DMS53 treated with DMSO at 0.1 percent for 48 hours (cell line): Measurements from ENCODE around the gene IRAK3.
"Not testable (repeated sequence)": the region's sequence is repeated elsewhere in the genome, so short reads cannot be mapped to it uniquely, and the experiment has no call there.

Source experiments
- DNase-seq: peaks from one replicate; lab custom pipeline; 2025; ENCODE audit not compliant: unreplicated experiment; lab: John Stamatoyannopoulos, UW

The IRAK3 gene

DNA sequence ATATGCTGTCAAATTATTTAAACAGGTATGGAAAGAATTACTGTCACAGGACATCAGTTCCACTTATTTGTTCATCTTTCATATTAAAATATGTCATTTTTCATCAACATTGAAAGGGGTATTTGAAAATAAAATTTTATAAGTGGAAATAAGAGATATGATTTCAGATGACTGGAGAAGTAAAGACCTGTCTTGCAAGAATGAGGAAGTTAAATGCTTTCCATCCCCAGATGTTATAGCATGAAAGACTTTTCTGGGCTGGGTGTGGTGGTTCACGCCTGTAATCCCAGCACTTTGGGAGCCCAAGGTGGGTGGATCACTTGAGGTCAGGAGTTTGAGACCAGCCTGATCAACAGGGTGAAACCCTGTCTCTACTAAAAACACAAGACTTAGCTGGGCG, 22.6 kb downstream of the IRAK3 start:
- not testable (repeated sequence) for DNase-seq

DNA sequence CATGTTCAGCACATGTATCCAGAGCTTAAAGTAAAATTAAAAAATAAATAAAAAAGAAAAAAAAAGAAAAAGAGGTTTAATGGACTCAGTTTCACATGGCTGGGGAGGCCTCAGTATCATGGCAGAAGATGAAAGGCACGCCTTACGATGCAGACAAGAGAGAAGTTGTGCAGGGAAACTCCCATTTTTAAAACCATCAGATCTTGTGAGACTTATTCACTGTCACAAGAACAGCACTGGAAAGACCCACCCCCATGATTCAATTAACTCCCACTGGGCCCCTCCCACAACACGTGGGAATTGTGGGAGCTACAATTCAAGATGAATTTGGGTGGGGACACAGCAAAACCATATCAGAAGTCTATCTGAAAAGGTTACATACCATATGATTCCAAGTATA, 24.0 kb downstream of the IRAK3 start:
- not testable (repeated sequence) for DNase-seq

DNA sequence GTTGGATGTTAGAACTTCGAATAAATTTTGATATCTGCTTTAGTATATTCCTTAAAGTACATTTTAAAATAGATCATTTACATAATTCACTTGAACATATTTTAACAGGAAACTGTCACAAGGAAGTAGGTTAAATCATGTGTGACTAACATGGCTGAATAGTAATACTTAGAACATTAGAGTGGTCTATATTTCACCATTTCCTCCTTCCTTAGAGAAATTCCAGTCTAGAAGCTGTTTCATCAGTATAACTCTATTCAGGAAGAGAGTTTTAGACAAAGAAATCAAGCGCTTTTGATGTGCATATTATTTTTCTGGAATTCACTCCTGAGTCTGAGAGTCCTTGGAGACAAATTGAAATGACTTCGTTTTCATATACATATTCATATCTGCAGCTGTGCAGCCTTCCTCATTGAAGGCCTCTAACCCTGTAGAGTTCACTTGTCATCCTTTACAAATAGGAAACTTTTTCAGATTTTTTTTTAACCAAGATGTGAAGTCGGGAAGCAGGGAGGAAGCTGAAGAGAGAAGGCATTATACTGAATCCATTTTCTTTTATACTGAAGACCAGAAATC, 28.4 kb downstream of the IRAK3 start:
- no peak for DNase-seq

DNA sequence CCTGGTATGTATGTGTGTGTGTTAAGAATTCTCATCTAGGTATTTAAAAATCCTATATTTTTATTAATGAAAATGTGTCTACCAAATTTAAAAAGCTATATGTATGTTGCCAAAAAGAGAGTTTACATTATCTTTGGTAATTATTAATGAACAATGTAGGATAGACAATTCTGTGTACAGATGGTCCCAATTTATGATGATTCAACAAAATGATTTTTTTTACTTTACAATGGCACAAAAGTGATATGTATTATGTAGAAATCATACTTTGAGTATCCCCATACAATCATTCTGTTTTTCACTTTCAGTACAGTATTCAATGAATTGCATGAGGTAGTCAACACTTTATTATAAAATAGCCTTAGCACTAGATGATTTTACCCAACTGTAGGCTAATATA, 39.4 kb downstream of the IRAK3 start:
- DNase-seq: no peak

DNA sequence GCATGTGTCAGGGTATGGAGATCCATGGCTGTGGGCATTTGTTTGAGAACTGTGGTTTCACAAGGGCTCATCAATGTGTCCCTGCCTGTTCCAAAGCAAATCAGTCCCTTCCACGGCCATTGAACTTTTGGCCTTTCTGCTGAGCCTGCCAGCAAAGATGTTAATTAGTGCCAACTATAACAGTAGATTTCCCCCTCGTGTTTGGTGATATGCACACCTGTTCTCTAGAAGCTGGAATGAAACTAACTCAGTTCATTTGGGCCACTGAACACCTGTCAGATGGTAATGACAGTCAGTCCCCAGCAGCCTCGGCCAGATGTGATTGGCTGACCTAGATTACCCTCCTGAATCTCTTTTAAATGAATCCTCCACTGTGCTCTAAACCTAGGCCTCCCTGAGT, 43.2 kb downstream of the IRAK3 start:
- no peak for DNase-seq

DNA sequence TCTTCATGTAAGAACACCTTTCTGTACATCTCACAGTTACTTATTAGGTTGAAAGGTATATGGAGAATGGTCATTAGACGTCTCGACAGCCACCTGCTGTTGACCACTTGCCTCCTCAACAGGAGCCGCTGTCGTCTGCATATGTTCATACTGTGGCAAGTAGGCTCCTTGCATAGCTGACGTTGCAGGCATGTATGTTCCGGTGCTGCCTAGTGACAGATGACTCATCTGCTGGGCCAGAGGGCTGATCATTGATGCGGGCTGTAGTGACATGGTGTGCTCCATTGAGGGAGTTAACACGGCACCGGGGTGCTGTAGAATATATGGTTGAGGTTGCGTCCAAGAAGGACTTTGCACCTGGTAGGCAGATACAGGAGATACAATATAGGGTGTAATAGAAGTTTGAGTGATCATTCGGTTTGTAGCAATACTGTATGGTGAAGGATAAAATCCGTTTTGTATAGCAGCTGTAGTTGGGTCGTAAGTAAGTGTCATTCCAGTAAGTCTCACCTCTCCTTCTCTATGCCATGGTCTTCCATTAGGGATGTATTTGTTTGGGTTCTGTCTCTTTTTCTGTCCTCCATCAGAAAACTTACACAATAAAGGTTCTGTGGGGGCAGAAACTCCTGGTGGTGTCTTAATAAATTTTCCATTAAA, 45.2 kb downstream of the IRAK3 start:
- peak; percentile 88 for DNase-seq

DNA sequence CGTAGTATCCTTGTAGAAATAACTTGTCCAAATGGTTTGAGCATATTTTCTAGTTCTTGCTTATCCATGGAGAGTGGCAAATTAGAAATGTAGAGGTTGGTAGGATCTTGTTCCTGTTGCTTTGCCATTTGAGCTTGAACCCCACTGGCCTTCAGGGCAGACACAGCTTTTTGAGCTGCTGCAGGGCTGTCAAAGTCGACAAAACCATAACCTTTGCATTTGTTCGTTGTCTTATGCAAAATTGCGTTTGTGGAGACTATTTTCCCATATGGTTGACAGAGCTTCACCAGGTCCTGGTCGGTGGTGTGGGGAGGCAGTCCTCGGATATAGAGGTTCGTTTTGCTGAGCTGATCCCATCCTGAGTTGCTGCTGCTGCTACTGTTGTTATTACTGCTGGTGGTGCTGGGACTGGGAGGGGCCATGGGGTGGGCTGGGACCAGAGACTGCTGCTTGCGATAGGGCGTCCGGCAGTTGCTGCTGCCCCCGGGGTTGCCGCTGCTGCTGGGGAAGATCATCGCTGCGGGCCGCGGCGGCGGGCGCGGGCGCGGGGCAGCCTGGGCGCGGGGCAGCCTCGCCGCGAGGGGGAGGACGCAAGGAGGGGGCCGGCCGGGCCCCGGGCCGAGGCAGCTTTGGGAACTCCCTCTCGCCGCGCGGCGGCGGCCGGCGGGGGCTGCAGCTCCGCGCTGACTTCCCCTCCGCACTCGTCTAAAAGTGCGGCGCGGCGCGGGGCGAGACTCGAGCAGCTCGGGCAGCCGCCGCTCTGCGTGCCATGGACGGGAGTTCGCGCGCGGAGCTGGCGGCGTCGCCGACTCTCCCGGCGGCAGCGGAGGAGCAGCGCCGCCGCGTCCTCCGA, 46.0 kb downstream of the IRAK3 start:
- not testable (repeated sequence) for DNase-seq

DNA sequence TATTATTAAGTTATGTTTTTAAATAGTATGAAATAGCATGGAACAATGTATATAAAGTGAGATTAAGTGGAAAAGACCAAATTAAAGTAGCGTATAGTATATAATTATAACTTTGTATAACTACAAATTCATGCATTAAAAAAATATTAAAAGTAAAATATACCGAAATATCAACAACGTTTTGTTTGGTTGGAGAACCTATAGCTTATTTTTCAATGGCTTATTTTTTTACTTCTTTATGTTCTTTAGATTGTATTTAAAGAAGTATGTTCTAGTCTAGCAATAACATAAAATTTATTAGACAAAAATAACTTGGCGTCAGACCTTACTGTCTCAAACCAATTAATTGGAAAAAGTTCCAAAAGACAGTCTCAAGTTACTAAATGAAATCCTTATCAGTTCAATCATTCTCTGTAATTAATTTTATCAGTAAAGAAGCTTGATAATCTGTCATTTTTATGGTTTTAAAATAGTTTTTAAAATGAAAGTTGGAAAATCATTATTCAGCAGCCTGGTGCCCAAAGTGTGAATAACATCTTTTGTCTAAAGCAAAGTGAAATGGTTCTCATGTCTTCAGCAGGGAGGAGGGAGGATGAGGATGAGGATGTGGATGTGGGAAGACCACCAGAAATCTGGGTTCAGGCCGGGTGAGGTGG, 46.7 kb downstream of the IRAK3 start:
- DNase-seq: no peak

DNA sequence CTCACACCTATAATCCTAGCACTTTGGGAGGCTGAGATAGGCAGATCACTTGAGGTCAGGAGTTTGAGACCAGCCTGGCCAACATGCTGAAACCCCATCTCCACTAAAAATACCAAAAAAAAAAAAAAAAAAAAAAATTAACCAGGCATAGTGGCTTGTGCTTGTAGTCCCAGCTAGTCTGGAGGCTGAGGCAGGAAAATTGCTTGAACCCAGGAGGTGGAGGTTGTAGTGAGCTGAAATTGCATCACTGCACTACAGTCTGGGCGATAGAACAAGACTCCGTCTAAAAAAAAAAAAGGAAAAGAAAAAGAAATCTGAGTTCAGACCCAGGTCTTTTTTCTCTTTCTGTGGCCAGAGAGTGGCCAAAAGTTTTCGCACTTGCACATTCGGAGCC, 47.3 kb downstream of the IRAK3 start:
- not testable (repeated sequence) for DNase-seq

DNA sequence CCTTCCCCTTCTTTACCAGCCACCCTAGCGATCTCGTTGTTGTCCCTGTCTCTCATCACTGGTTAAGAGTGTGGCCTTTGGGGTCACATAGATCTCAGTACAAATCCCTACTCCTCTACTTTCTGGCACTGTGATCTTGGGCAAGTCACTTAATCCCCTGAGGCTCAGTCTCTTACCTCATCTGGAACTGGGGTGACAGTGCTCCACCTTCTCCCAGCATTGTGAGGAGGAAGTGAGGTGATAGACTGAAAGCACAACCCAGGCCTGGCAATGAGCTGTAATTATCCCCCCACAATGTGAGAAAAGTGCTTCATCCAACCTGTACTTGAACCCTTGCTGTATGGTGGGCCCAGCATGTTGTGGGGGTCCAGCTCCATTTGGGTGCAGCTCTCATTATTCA, 48.0 kb downstream of the IRAK3 start:
- no peak for DNase-seq

DNA sequence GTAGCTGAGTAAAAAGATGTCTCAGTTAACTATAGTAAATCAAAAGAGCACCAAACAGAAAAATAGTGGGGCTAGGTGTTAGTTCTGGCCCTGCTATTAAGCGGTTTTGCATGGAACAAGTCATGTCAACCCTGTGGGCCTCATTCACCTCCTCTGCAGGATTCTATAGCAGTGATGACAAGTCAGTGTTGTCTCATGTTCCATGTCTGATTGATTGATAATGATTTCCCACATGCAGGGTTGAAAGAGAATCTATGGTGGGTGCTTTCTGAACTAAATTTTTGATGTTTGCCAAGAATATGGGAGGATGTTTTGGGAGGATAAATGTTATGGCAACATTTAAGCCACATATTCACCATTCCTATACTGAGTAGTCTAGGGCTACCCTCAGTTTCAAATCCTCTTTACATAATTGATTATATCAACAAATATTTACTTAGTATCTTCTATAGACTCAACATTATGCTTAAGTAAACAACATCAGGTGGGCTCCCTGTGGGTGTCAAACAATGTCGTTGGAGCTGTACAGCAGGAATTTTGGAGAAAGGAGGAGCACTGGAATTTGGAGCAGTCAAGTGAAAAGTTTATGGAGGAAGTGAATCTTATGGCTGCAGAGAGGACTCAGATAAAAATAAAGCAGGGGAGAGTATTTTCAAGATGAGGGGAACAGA, 48.6 kb downstream of the IRAK3 start:
- no peak for DNase-seq

DNA sequence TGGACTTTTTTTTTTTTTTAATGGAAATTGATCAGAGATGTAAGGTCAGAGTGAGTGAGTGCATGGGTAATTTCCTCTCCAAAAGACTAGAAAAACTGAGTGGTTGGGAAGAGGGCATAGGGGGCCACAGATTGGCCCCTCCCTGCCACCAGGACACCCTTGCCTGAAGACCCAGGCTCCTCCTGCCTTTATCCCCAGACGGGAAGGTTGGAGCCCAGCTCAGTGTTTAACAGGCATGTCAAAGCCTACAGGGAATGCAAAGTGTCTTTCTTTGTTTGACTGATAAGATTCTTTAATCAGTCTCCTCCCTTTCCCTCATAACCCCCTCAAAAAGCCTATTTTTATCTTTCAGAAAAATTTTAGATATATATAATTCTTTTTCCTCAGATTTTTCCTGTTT, 50.3 kb downstream of the IRAK3 start:
- no peak for DNase-seq

DNA sequence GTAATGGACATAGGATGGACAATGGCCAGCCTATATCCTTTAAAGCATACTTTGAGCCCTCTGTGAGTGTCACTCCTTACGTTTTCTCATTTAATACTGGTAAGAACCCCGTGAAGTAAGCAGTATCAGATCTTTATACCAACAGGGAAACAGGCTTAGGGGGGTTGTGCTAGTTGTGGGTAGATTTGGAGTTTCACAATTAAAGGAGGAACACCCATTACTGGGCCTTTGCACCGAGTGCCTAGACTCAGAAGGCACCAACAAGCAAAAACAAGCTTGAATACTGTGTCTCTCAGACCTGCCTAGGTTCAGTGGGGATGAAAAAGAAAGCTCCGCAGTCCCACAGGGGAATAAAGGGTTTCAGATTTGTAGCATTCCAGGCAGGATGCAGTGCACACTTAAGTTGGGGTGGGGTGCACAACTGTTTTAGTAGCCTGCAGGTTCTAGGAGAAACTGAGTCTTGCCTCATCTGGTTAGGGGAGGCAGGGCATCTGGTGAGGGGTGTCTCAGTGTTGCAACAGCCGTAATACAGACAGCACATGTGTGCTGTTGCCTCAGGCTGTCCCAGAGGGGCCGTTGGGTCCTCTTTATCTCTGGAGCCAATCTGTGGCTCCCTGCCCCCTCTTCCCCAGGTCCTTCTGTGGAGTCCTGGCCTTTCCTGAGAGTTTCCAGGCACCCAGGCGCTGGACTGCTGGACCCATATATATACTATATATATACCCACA, 51.2 kb downstream of the IRAK3 start:
- DNase-seq: no peak

DNA sequence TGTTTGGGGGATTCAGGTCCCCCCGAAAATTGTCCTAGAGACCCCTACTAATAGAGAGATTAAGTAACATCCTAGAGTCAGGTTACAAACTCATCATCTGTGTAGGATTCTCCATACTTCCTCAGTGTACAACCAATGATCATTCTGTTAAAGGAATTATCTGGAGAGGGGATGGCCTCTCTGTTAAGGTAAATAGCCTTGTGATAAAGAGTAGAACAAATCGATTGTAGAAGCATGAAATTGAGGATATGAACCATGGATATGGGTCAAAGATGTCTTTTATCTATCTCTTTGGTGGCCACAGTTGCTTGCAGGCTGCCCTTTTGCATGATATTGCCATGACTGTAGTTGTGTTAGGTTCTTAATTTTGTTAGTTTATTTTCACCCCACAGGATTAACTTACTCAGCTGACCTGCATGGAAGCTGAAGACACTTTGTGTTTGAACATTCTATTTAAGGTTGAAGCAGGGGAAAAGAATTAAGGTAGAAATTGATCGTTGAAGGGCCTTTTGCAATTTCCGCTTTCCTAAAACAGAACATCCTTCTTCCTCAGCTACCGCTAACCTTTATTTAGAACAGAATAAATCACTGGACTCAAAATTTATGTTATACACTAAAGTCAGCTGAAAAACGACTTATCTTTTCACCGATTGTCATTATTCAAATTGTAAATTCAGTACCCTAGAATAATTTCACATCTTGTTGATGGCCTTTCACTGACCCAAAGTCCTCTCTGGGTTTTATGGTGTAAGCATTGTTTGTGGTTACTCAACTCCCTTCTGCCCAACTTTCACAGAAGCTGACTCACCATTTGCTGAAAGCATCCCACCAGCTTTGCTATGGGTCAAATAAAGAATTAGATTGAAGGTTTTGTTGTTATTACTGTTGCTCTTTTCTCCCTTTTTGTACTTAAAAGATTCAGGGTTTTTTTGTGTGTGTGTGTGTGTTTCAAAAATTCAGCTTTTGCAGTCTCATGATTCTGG, 52.3 kb downstream of the IRAK3 start:
- DNase-seq: no peak

DNA sequence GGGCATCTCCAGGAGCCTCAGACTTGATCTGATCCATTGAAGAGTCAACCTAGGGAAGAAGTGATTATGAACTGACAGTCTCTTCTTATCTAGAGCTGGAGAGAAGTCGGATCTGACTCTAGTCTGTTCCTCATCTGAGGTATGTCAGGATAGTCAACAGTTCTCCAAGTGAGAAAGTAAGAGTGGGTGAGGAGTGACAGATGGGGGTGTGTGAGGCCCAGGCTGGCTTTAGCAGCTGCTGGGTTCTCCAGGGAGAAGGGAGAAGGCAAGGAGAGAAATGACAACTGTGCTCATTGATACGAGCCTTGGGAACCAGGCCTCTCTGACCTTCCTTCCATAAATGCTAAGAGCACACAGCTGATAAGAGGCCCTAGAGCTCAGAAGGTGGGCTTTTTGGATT, 53.3 kb downstream of the IRAK3 start:
- DNase-seq: no peak

DNA sequence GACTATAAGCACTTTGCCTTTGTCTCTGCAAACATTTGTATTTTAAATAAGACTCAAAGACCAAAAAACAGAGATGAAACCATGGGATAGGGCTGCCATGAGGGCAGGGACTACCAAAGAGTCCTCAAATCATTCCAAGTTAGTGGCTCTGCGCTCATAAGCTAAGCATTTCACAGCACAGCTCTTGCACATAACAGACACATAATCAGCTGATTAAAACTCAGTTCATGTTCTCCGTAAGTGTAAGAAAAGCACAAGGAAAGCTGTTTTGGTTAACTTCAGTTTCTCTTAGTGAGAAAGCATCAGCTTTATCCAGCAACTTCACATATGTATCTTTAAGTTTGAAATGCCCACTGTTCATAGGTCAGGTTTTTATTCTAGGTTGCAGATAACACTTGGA, 54.9 kb downstream of the IRAK3 start:
- DNase-seq: no peak

DNA sequence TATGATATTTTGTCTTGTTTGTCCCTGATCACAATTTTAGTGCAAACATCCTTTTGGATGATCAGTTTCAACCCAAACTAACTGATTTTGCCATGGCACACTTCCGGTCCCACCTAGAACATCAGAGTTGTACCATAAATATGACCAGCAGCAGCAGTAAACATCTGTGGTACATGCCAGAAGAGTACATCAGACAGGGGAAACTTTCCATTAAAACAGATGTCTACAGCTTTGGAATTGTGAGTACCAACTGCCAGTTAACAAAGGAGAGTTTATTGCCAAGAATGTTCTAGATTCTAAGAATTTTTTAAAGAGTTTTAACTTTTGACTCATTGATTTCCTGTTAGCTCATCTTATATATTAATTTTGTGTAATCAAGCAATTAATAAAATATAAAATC, 55.4 kb downstream of the IRAK3 start:
- no peak for DNase-seq

DNA sequence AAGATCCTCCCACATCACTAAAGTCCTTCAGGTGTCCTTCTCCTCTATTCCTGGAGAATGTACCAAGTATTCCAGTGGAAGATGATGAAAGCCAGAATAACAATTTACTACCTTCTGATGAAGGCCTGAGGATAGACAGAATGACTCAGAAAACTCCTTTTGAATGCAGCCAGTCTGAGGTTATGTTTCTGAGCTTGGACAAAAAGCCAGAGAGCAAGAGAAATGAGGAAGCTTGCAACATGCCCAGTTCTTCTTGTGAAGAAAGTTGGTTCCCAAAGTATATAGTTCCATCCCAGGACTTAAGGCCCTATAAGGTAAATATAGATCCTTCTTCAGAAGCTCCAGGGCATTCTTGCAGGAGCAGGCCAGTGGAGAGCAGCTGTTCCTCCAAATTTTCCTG, 58.7 kb downstream of the IRAK3 start:
- no peak for DNase-seq

DNA sequence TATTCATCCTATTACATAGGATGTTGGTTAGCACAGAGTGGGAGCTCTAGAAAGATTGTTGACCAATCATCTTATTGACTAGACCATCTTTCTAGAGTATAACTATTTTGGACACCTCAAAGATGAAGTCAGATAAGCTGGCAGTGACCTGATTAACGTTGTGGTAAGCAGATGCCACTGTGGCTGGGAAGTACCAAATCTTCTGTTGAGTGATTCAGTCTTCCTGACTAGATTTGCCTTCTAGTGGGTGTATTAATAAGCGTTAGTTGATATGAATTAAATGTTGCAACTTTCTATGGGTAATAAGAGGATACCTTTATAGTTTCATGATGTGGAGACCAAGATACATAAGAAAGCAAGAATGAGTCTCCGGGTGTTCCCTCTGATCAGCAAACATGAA, 62.0 kb downstream of the IRAK3 start:
- no peak for DNase-seq
